HG03280 (cell line): Measurements from ENCODE around the gene SFXN1.

Experiments used
- ATAC-seq: cut with Tn5 transposase; IDR thresholded peaks from one replicate; pipeline ENCODE4 v1.9.1; 2021; ENCODE audit warnings: mild to moderate bottlenecking, moderate library complexity; ENCODE audit not compliant: unreplicated experiment

The SFXN1 gene

GRCh38 chr5:175569701-175570100 lies 91.3 kb downstream of the SFXN1 start:
- ATAC-seq = no peak

- no peak for ATAC-seq
Measured at GRCh38 chr5:175572886-175573285, 94.5 kb downstream of the SFXN1 start.

DNA sequence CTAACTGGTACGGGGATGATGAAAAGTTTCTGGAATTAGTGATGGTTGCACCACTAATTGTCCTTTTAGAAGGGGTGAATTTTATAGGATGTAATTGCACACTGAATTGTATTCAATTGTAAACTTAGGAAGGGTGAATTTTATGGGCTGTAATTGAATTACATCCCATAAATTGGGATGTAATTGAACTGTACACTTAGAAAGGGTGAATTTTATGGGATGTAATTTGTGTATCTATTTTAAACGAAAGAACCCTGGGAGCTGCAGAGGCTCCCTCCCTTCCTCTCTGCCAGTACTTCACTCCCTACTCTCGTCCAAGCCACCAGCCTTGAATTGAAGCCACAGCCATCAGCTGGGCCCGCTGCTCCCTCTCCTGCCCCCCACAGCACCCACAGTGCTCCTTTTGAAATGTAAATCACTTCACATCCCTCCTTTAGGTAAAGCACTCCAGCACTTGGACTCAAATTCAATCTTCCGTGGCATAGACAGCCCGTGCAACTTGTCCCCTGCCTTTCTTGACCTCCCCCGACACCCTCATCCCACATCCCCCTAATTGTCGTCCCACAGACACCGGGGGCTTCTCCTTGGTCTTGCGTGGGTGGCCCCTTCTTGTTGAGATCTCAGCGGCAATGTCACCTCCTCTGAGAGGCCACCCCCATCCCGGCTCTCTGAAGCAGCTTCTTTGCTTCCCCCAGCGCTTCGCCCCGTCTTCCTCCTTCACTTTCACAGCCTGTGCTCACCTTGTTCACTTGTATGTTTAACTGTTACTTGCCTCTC lies 95.3 kb downstream of the SFXN1 start:
- ATAC-seq = no peak

DNA sequence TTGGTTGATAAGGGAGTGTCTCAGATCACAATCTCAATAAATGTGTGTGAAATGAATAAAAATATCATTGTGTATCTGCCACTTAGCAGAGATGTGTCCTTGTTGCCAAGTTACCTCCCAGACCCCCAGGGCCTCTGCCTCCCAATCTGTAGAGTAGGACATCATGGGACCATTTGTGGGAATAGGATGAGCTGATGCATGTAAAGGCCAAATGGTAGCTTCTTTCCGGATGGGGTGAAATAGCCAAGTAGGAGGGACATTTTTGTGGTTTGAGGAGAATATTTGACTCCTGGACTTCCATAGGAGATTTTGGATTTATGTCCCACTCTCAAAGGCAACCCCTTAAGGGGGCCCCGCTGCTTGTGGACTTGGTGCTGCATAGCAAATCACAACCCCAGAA lies 96.9 kb downstream of the SFXN1 start:
- no peak for ATAC-seq

GRCh38 chr5:175576096-175576495 lies 97.7 kb downstream of the SFXN1 start:
- no peak for ATAC-seq

DNA sequence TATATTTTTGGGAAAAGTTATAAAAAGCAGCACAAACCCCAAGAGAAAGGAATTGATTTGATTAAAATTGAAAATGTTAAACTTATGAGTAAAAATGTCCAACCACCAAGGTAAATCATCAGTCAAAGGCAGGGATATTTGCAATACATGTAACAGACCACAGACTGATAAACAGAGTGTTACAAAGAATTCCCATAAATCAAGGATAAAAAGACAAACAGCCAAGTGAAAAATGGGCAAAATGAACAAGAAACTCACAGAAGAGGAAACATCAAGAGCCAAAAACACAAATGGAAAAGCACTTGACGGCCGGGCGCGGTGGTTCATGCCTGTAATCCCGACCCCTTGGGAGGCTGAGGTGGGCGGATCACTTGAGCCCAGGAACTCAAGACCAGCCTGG lies 98.2 kb downstream of the SFXN1 start:
- no peak for ATAC-seq
